PC-3 (cell line): ENCODE data around the gene PTPRD. TPM values are rescaled to one million over a fixed set of nuclear protein-coding genes. Genes with fewer than 3 reads are reported as not detected.

Source experiments
- ATAC-seq: fragments of 200-7000 bp; cut with Tn5 transposase; 2 replicates; pipeline ENCODE4 v1.9.1; 2020; ENCODE audit warnings: mild to moderate bottlenecking, moderate library complexity
- BruUV-seq: library from RNA; stranded (reverse); fragments of 400-500 nt; replicated peaks from 2 replicates; lab custom pipeline; 2021; lab: Mats Ljungman, UMichigan
- CTCF ChIA-PET: fragments of 300-600 bp; sonication (Branson Sonifier 250); formaldehyde crosslinking; loops from one replicate; lab custom pipeline; 2022; ENCODE audit warnings: antibody characterized with exemption; lab: Charles Lee
- POLR2A ChIA-PET: fragments of 300-600 bp; sonication (Branson Sonifier 250); formaldehyde crosslinking; loops from one replicate; lab custom pipeline; 2022; ENCODE audit warnings: antibody characterized with exemption; ENCODE audit not compliant: unreplicated experiment; lab: Charles Lee
- DNase-seq: peaks from one replicate; pipeline ENCODE4 v3.0.0-alpha.2; 2015
- H2AFZ ChIP-seq: fragments of 300-600 bp; sonication (generic); 2 replicates; pipeline ENCODE4 v1.6.0; 2016; ENCODE audit warnings: antibody characterized with exemption, low read length
- H3F3A ChIP-seq: fragments of 300-600 bp; sonication (generic); one replicate; pipeline ENCODE4 v1.6.0; 2017; ENCODE audit warnings: antibody characterized with exemption, low read length, control low read depth, mild to moderate bottlenecking; ENCODE audit not compliant: unreplicated experiment
- H3K27ac ChIP-seq: fragments of 300-600 bp; sonication (generic); 2 replicates; pipeline ENCODE4 v1.5.1; 2016; ENCODE audit warnings: mild to moderate bottlenecking, low read length
- H3K27me3 ChIP-seq: fragments of 300-600 bp; sonication (generic); 2 replicates; pipeline ENCODE4 v1.6.1; 2016; ENCODE audit warnings: low read length, mixed read lengths
- H3K36me3 ChIP-seq: fragments of 300-600 bp; sonication (generic); 2 replicates; pipeline ENCODE4 v1.6.1; 2016; ENCODE audit warnings: low read depth, mixed run types, low read length, mixed read lengths
- H3K4me1 ChIP-seq: fragments of 300-600 bp; sonication (generic); 2 replicates; pipeline ENCODE4 v1.5.1; 2016; ENCODE audit warnings: low read length; ENCODE audit not compliant: insufficient read depth
- H3K4me2 ChIP-seq: fragments of 300-600 bp; sonication (generic); 2 replicates; pipeline ENCODE4 v1.6.0; 2016; ENCODE audit warnings: low read length
- H3K4me3 ChIP-seq: fragments of 300-600 bp; sonication (generic); 2 replicates; pipeline ENCODE4 v1.5.1; 2016; ENCODE audit warnings: mild to moderate bottlenecking, low read length, mixed read lengths
- H3K79me2 ChIP-seq: fragments of 300-600 bp; sonication (generic); 2 replicates; pipeline ENCODE4 v1.6.1; 2017; ENCODE audit warnings: low read length, mixed read lengths
- H3K9ac ChIP-seq: fragments of 300-600 bp; sonication (generic); 2 replicates; pipeline ENCODE4 v1.6.0; 2016; ENCODE audit warnings: mild to moderate bottlenecking, low read length
- H3K9me2 ChIP-seq: fragments of 300-600 bp; sonication (generic); replicated peaks from 2 replicates; pipeline ENCODE4 v1.6.1; 2016; ENCODE audit warnings: mixed run types, low read length, mixed read lengths
- H3K9me3 ChIP-seq: fragments of 300-600 bp; sonication (generic); 2 replicates; pipeline ENCODE4 v1.6.1; 2016; ENCODE audit warnings: low read length, mixed read lengths
- H4K20me1 ChIP-seq: fragments of 300-600 bp; sonication (generic); 2 replicates; pipeline ENCODE4 v1.6.1; 2016; ENCODE audit warnings: low read length, mixed read lengths
- EZH2 ChIP-seq: fragments of 300-600 bp; sonication (generic); IDR thresholded peaks from one replicate; pipeline ENCODE4 v1.6.1; 2017; ENCODE audit warnings: antibody characterized with exemption, mild to moderate bottlenecking, low read length; ENCODE audit not compliant: unreplicated experiment
- EZH2phosphoT487 ChIP-seq: fragments of 300-600 bp; sonication (generic); IDR thresholded peaks from 2 replicates; pipeline ENCODE4 v1.6.1; 2018; ENCODE audit warnings: mild to moderate bottlenecking, antibody characterized with exemption, low read length, borderline replicate concordance
- intact Hi-C: fragments of 100-400 bp; cut with micrococcal nuclease; formaldehyde crosslinking; loops from 2 replicates; pipeline ENCODE4 v1.9.0; 2023
- total RNA-seq: library from RNA; depleted of rRNA; stranded (reverse); fragments of >200 nt; gene quantifications from 2 replicates; pipeline ENCODE4 v1.2.3, GENCODE V29; 2014
- TF ChIP-seq, protein P1 (sequence below): fragments of 300-600 bp; sonication (generic); conservative IDR thresholded peaks from 2 replicates; pipeline ENCODE4 v1.5.1; 2017; ENCODE audit warnings: antibody characterized with exemption, low read depth, mild to moderate bottlenecking, low read length

The PTPRD gene
- total RNA-seq, 1 experiment from 2014 or later = not detected

DNA sequence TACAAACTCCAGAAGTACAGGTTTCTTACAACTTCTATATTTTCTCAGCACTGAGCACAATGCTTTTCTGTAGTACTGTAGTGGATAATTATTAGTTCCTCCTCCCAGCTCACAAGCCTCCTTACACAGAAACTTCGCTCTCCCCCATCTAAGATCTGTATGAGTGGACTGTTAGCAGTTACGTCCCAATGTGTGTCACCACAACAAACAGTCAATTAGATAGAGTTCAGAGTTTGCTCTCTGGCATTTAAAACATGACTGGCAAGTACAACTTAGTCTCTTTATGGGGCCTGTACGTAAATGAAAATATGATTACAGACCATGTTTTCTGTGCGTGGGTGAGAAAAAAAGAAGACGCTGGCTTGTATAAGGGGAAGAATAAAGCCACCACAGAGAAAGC, 2181.9 kb downstream of the PTPRD start:
- Histone ChIP-seq H3K4me3 (no peak overlapping the region), H4K20me1 (no peaks in the 10 kb centered on the region), H3K9me3 (0 out of 2 replicates have a peak, but pooled peaks cover 4% of the 10 kb centered on the region), H3K4me2 (no peak overlapping the region), H3K27me3 (no peaks in the 10 kb centered on the region), H3F3A (no peaks in the 10 kb centered on the region), H3K27ac (no peak overlapping the region), H3K9me2 (no peaks in the 10 kb centered on the region), H3K9ac (no peak overlapping the region), H2AFZ (no peak overlapping the region), H3K36me3 (no peaks in the 10 kb centered on the region), H3K4me1 (no peaks in the 10 kb centered on the region), H3K79me2 (no peaks in the 10 kb centered on the region)
- DNase-seq = no peak
- no peak for ATAC-seq
- TF ChIP-seq EZH2phosphoT487 (no peak), EZH2 (no peak)
- TF ChIP-seq, protein P1, sequence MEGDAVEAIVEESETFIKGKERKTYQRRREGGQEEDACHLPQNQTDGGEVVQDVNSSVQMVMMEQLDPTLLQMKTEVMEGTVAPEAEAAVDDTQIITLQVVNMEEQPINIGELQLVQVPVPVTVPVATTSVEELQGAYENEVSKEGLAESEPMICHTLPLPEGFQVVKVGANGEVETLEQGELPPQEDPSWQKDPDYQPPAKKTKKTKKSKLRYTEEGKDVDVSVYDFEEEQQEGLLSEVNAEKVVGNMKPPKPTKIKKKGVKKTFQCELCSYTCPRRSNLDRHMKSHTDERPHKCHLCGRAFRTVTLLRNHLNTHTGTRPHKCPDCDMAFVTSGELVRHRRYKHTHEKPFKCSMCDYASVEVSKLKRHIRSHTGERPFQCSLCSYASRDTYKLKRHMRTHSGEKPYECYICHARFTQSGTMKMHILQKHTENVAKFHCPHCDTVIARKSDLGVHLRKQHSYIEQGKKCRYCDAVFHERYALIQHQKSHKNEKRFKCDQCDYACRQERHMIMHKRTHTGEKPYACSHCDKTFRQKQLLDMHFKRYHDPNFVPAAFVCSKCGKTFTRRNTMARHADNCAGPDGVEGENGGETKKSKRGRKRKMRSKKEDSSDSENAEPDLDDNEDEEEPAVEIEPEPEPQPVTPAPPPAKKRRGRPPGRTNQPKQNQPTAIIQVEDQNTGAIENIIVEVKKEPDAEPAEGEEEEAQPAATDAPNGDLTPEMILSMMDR = no peak
- no TSS peak for BruUV-seq
- POLR2A ChIA-PET = no interaction called here
- CTCF ChIA-PET = no interaction called here
- intact Hi-C loops = no loop called here

- Histone ChIP-seq H3K9ac (no peak overlapping the region), H3K9me3 (0 out of 2 replicates have a peak, but pooled peaks cover 4% of the 10 kb centered on the region), H3K79me2 (no peaks in the 10 kb centered on the region), H3K4me1 (no peaks in the 10 kb centered on the region), H4K20me1 (no peaks in the 10 kb centered on the region), H3K27ac (no peak overlapping the region), H3K27me3 (no peaks in the 10 kb centered on the region), H3K4me3 (no peak overlapping the region), H3F3A (no peaks in the 10 kb centered on the region), H3K4me2 (no peak overlapping the region), H2AFZ (no peak overlapping the region), H3K9me2 (no peaks in the 10 kb centered on the region), H3K36me3 (no peaks in the 10 kb centered on the region)
- ATAC-seq (no peak), DNase-seq (no peak)
- ChIA-PET CTCF (no interaction called here), POLR2A (no interaction called here)
- intact Hi-C loops = no loop called here
- BruUV-seq = no TSS peak
- TF ChIP-seq, protein P1 = no peak
- TF ChIP-seq EZH2phosphoT487 (no peak), EZH2 (no peak)
Measured at GRCh38 chr9:8429768-8430167, 2183.0 kb downstream of the PTPRD start.

- no peaks in the 10 kb centered on the region for H3K36me3 ChIP-seq
- no peaks in the 10 kb centered on the region for H3K4me1 ChIP-seq
- no TSS peak for BruUV-seq
- H2AFZ ChIP-seq = no peak overlapping the region
- ChIA-PET POLR2A (no interaction called here), CTCF (no interaction called here)
- H3K4me2 ChIP-seq = no peak overlapping the region
- no peaks in the 10 kb centered on the region for H3K79me2 ChIP-seq
- intact Hi-C loops = no loop called here
- H3F3A ChIP-seq = no peaks in the 10 kb centered on the region
- no peak overlapping the region for H3K4me3 ChIP-seq
- no peaks in the 10 kb centered on the region for H3K27me3 ChIP-seq
- no peaks in the 10 kb centered on the region for H4K20me1 ChIP-seq
- DNase-seq (no peak), ATAC-seq (no peak)
- H3K27ac ChIP-seq = no peak overlapping the region
- no peaks in the 10 kb centered on the region for H3K9me2 ChIP-seq
- TF ChIP-seq, protein P1 = no peak
- TF ChIP-seq EZH2 (no peak), EZH2phosphoT487 (no peak)
- no peak overlapping the region for H3K9ac ChIP-seq
- H3K9me3 ChIP-seq = 0 out of 2 replicates have a peak, but pooled peaks cover 4% of the 10 kb centered on the region
Measured at GRCh38 chr9:8429157-8429556, 2183.6 kb downstream of the PTPRD start.
